GM18499 (cell line): ENCODE results near the gene RAB20.
A peak's percentile ranks its signal among the peaks of the same experiment; 100 is the strongest.
"Not testable (repeated sequence)": the region's sequence is repeated elsewhere in the genome, so short reads cannot be mapped to it uniquely, and the experiment has no call there.

Experiments
- ATAC-seq: cut with Tn5 transposase; IDR thresholded peaks from one replicate; pipeline ENCODE4 v1.9.1; 2021; ENCODE audit warnings: moderate number of reproducible peaks; ENCODE audit not compliant: insufficient read depth, unreplicated experiment

RAB20 gene

GRCh38 chr13:110561344-110562035, at the start of gene RAB20:
Gene RAB20 (minus strand): TSS chr13:110561722. CDS start chr13:110561519, 203 bp downstream.
- peak; percentile 61 for ATAC-seq

- ATAC-seq, result no peak
Measured at GRCh38 chr13:110610955-110611595, 49.6 kb upstream of the RAB20 start.

GRCh38 chr13:110607675-110608224, 46.2 kb upstream of the RAB20 start:
- ATAC-seq, result no peak

GRCh38 chr13:110606281-110606680, 44.8 kb upstream of the RAB20 start:
- not testable (repeated sequence) for ATAC-seq

GRCh38 chr13:110605132-110605531, 43.6 kb upstream of the RAB20 start:
- ATAC-seq, result no peak

GRCh38 chr13:110600980-110601379, 39.5 kb upstream of the RAB20 start:
- ATAC-seq, result no peak

GRCh38 chr13:110600261-110600819, 38.8 kb upstream of the RAB20 start:
- ATAC-seq, result no peak

- ATAC-seq, result no peak
Measured at GRCh38 chr13:110597041-110597689, 35.6 kb upstream of the RAB20 start.

GRCh38 chr13:110593430-110594130, 32.1 kb upstream of the RAB20 start:
- ATAC-seq, result peak; percentile 82

GRCh38 chr13:110592665-110593064, 31.1 kb upstream of the RAB20 start:
- no peak for ATAC-seq

GRCh38 chr13:110590577-110590976, 29.1 kb upstream of the RAB20 start:
- ATAC-seq, result no peak

- ATAC-seq, result no peak
Measured at GRCh38 chr13:110589793-110590390, 28.4 kb upstream of the RAB20 start.

- ATAC-seq, result no peak
Measured at GRCh38 chr13:110583178-110583865, 21.8 kb upstream of the RAB20 start.

GRCh38 chr13:110582421-110582954, 21.0 kb upstream of the RAB20 start:
- no peak for ATAC-seq

GRCh38 chr13:110581506-110582185, 20.1 kb upstream of the RAB20 start:
- ATAC-seq, result no peak

- no peak for ATAC-seq
Measured at GRCh38 chr13:110580800-110581199, 19.3 kb upstream of the RAB20 start.

GRCh38 chr13:110578363-110578762, 16.8 kb upstream of the RAB20 start:
- no peak for ATAC-seq

GRCh38 chr13:110576736-110577476, 15.4 kb upstream of the RAB20 start:
- ATAC-seq, result no peak
